Activated CD4-positive, alpha-beta T cell treated with anti-CD3 and anti-CD28 coated beads, Interleukin-2, amount 50 U/mL, for 4 hours (primary cell): ENCODE data around the gene ARAP2.

ENCODE experiments used
- DNase-seq, 2 experiments: peaks; one replicate each; pipeline ENCODE4 v3.0.0-alpha.2; 2020

Gene ARAP2

DNA sequence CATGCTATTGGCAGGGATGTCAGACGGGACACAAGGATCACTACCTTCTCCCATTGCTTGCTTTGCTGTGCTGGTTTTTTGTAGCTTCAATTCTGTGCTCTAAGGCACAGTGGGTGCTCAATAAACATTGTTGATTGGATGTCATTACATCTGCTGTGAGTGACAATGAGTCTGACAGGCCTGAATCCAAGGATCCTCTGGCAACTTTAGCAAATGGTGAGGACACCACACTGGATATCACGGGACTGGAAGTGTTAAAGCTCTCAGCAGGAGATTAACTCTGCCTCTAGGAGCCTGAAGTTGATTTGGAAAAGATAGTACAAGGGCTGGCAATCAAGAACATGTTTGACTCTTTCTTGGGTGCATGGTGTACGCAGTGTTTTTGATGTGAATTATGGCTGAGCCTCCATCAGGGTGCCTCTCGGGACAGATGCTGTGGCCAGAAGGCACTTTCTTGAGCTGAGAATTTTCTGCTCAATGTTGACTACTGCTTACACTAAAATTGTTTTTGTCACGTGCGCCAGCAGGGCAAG lies 217.9 kb downstream of the ARAP2 start:
- no peak for DNase-seq

DNA sequence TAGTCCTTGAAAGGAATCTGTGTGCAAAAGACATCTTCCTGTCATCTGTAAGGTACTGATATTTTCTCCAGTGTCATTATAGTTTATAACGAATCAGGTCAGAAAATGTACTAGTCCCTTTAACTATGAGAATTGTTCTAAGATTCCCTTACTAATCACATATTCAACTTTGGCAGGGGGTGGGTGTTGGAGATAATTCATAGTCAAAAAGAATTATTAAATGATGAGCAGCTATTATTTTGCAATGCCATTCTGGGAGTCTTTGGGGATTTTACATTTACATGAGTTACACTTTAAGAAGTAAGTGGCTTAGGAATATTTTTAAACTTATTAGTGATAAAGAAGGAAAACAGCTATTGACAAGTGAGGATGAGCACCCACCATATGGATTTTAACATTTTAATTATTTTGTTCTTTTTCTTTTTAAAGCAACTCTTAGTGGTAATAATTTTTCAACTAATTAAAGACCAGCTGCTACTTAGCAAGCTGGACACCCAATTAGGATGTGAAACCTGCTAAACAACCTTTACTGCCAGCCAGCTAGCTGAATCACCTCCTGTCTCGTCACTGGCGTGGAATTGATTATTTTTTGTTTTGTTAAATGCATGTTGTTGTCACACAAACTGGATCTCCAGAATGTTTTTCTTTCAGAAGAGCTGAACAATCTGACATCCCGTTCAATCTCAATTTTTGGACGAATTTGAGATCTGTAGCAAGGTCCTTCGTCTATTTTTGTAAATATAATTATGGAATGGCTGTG lies 219.2 kb downstream of the ARAP2 start:
- DNase-seq = no peak

DNA sequence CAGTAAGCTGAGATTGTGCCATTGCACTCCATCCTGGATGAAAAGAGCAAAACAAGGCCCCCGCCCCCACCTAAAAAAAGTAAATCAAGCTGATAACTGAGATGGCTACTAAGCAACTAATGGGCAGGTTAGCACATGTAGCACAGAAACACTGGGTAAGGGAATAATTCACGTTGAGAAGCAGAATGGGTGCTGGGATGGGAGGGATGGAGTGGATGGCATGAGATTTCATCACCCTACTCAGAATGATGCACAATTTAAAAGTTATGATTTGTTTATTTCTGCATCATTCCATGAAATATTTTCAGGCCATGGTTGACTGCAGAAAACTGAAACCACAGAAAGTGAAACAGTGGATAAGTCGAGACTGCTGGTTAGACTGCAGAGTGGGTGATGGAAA lies 224.0 kb downstream of the ARAP2 start:
- DNase-seq = no peak
